NCI-H2081 treated with DMSO at 0.1 percent for 48 hours (cell line): ENCODE results near the gene OR52H1.
"Not testable (repeated sequence)": the region's sequence is repeated elsewhere in the genome, so short reads cannot be mapped to it uniquely, and the experiment has no call there.

ENCODE experiments used
- DNase-seq: peaks from one replicate; lab custom pipeline; 2025; lab: John Stamatoyannopoulos, UW

OR52H1 gene

DNA sequence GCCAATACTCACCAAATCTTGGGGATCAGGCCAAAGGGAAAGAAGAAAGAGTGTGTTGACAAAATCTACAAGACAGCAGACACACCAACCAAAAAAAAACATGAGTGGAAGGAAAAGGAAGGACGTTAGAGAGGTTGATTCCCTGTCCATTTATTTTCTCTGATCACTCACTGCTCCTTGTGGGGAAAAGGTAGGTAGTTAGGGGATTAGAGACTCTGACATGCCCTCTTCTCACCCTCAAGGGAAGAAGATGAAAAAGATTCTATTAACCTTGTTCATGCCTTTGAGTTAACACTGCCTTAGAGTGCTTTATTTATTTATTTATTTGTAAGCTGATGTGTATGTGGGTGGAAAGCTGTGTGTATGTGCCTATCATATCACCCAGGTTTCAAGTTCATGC is at the start of gene OR52H1:
TSS of gene OR52H1 (minus strand) at position 101 of the 400 bp plus-strand sequence. CDS start 3,035 bp downstream, outside the sequence.
- DNase-seq, result no peak

DNA sequence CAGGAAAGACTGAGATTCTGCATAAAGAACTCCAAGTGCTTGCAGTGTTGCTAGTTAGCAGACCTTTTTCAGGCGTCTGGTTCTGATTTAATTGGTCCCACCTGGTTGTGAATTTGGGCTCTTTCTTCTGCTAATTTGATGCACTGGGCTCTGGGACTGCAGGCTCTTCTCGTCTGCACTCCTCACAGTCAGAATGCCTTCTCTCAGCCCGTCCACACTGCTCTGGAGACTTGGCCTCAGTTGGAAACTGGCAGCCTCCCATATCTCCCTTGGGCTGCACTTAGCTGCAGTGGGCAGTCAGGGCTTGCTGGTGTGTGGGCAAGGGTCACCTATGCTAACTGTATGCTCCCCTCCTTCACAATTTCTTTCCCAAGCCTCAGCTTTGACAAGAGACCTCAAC is 49.6 kb upstream of the OR52H1 start:
- no peak for DNase-seq

DNA sequence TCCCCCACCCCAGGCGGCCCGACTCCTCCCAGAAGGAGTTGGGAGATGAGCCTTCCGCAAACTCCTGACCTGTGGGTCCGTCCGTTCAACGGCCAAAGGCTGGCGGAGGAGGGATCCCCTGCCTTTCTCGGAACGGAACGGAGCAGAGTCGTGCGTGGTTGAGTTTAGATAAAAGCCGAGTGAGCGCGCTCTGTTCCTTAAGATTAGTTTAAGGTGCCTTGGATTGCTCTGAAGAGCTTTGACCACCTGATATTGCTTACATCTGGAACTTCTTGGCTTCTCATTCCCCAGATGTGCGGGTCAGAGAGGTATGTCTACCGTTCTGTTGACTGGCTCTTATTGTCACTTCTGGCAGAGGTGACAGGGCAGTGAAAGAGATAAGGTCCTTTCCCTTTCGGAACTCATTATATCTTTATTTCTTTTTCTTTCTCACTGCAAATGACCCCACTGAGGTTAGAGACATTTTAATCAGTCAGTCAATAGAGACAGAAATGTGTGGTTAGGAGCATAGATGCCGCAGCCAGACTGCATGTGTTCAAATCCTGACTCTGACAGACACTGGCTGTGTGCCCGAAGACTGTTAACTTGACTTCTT is 48.4 kb upstream of the OR52H1 start, which contains the start of gene TRIM6:
TSS of gene TRIM6 (plus strand) at position 31 of the 595 bp plus-strand sequence. CDS start at position 292, 261 bp downstream.
- no peak for DNase-seq

GRCh38 chr11:5593146-5593545 is 44.8 kb upstream of the OR52H1 start:
- no peak for DNase-seq

GRCh38 chr11:5592615-5593014 is 44.3 kb upstream of the OR52H1 start:
- no peak for DNase-seq

GRCh38 chr11:5591613-5592012 is 43.3 kb upstream of the OR52H1 start:
- no peak for DNase-seq

GRCh38 chr11:5589906-5590305 is 41.6 kb upstream of the OR52H1 start:
- not testable (repeated sequence) for DNase-seq

DNA sequence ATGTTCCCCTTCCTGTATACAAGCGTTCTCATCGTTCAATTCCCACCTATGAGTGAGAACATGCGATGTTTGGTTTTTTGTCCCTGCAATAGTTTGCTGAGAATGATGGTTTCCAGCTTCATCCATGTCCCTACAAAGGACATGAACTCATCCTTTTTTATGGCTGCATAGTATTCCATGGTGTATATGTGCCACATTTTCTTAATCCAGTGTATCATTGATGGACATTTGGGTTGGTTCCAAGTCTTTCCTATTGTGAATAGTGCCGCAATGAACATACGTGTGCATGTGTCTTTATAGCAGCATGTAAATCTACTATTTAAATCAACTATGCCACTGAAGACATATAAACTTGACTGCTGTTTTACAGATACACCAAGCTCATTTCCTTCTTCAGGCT is 36.1 kb upstream of the OR52H1 start:
- DNase-seq, result not testable (repeated sequence)

- DNase-seq, result no peak
Observed at GRCh38 chr11:5581014-5581413, 32.7 kb upstream of the OR52H1 start.

- DNase-seq, result no peak
Observed at GRCh38 chr11:5580577-5580976, 32.2 kb upstream of the OR52H1 start, which contains the start of gene OR52B6. OR52B6 (plus strand) TSS chr11:5580877; CDS start chr11:5580877, 0 bp downstream.

GRCh38 chr11:5577101-5577500 is 28.8 kb upstream of the OR52H1 start:
- DNase-seq, result no peak

- no peak for DNase-seq
Observed at GRCh38 chr11:5575152-5575551, 26.8 kb upstream of the OR52H1 start.

DNA sequence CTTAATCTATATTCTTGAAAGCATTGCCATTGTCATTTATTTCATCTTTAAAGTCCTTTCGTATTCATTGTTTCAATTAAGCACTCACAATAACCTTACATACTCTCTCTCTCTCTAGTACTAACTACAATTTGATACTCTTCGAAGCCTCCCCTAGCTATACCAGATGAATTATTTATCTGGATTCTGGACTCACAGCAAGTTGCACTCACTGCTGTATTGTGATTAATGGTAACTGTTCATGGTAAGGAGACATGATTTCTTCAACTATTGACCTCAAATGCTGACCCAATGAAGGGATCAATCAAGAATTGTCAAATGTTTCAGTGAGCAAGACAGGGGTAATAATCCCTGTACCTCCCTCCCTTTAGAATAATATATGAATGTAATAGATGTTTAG is 26.3 kb upstream of the OR52H1 start:
- DNase-seq, result no peak

DNA sequence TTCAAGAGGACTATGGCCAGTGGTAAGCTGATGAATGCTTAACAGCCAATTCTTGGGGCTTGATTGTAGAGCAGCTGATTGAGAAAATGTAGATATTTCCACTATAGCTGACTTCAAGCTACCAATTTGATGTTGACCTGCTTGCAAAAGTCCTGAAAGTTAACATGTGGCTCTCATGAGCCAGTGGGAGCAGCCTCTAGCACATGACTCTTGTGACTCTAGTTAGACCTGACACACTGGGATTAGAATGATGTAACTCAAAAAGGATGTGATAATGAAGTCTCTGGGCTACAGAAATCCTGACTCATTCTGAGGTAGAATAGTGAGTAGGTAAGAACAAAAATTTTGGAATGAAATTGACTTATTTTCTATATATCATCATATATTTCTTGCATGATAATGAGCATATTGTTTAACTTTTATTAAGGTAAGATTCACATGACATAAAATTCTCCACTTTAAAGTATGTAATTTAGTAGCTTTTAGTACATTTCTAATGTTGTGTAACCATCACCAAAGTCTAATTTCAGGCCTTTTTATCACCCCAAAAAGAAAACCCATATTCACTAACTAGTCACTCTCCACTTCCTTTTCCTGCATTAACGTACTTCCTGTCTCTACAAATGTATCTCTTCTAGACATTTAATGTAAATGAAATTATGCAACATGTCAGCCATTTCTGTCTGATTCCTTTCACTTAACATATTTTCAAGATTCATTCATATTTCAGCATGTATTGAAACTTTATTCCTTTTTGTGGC is 16.1 kb upstream of the OR52H1 start:
- no peak for DNase-seq

GRCh38 chr11:5557751-5558150 is 9.4 kb upstream of the OR52H1 start:
- no peak for DNase-seq

DNA sequence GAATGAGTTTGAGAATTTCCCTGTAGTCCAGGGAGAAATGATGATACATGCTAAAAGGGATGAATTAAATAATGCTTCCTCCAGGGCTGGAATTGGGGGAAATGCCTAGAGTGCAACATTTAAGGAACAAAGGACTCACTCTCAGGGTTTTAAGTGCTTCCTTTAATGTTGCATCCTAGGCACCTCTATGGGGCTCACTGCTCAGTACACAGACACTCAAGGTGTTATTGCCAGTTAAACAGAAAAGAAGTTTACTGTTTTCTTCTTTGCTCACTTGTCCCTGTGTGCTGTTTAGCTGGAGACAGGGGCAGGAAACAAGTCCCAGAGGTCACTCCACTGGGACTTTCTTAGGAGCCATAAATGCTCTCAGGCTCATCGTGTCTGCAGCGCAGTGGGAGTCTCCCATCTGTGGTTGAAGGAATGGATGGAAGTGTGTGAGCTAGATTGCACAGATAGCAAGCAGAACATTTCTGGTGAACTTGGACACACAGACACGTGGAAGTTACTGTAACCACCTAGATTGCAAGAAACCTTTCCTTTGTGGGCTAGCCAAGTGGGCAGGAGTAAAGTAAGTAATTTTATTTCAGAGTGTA is 8.4 kb upstream of the OR52H1 start:
- no peak for DNase-seq

GRCh38 chr11:5553343-5553742 is 5.0 kb upstream of the OR52H1 start:
- no peak for DNase-seq

DNA sequence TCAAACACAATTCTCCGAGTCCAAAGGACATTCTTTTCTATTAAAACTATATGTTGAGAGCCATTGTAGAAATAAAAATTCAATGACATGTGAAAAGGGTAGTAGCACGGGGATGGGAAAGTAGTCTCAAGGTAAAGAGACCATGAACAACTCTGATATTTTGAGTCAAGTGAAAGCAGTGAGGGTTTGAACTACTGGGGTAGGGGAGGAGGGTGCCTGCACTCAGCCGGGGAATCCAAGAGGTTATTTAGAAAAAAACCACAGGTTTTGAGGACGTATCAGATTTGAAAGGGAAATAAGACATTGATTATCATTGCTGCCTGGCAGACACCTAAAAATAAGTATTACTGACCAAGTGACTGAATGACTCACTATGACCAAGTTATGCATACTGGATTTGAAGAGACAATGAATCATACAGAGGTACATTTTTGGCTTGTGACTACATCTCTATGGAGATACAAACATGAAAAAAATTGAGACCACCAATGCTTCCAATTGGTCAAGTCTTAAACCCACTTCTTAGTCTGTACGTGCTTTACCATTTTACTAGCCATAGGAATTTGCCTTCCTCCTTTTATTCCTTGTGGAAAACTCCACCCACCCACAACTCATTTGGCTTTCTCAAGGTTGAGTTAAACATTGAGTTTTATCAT is 2.2 kb upstream of the OR52H1 start:
- no peak for DNase-seq

DNA sequence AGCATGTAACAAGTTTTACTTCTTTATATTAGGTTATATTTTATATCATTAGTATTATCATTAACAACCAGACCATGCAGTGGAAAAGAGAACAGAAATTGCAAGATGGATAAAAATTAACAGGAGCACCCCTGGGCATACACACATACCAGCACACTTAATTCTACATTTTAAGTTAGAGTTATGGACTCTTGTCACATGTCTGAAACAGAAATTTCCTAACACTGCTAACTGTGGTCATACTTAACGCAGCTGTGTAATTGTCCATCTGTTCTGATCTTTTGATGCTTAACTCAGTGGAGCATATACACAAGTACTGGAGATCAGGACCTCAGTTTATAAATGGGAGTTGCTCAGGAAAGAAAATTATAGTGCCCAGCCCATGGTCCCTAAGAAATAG is 358 bp downstream of the OR52H1 start:
- no peak for DNase-seq

- no peak for DNase-seq
Observed at GRCh38 chr11:5546457-5546856, 1.9 kb downstream of the OR52H1 start.

DNA sequence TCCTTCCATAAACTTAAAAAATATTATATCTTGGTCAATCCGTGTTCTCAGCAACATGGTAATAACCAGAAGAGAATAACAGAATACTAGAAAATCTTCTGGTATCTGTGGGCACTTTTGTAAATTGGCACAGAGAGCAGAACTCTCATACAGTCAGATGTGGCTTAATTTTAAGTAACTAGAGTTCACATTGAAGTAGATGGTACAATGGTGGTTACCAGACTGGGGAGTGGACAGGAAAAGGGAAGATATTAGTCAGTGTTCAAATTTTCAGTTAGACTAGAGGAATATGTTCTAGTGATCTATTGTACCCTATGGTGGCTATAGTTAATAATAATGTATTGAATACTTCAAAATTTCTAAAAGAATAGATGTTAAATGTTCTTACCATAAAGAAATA is 6.9 kb downstream of the OR52H1 start:
- no peak for DNase-seq

DNA sequence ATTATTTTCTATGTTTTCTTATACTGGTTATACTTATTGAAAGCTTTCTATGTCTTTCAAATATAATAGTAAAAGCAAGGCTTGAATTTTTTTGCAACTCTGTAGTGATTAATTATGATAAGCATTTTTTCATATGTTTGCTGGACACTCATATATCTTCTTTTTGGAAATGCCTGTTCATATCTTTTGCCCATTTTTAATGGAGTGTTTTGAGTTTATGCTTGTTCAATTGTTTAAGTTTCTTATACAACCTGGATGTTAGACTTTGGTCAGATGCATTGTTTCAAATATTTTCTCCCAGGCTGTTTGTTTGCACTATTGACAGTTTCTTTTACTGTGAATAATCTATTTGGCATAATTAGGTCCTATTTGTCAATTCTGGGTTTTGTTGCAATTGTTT is 11.9 kb downstream of the OR52H1 start:
- no peak for DNase-seq

GRCh38 chr11:5534046-5534445 is 14.3 kb downstream of the OR52H1 start:
- DNase-seq, result no peak
